Omental fat pad (tissue), 4 donors: ENCODE measurements around the gene DOK7. TPM values are rescaled to one million over a fixed set of nuclear protein-coding genes. Genes with fewer than 3 reads are reported as not detected.
A peak's percentile ranks its signal among the peaks of the same experiment; 100 is the strongest.
"Not testable (repeated sequence)": the region's sequence is repeated elsewhere in the genome, so short reads cannot be mapped to it uniquely, and the experiment has no call there.

ENCODE experiments used
- ATAC-seq: fragments of 150-250 bp; one replicate; pipeline ENCODE4 v1.9.1; 2016; ENCODE audit warnings: mild to moderate bottlenecking, moderate library complexity; ENCODE audit not compliant: low FRiP score
- DNase-seq: peaks from one replicate; pipeline ENCODE4 v3.0.0-alpha.2; 2019; ENCODE audit warnings: low spot score
- CTCF ChIP-seq, 3 donors: fragments of 450-650 bp; IDR thresholded peaks; one replicate each; pipeline ENCODE4 v1.5.1; 2016 to 2017; ENCODE audit warnings: antibody characterized with exemption in 3 of 3, mild to moderate bottlenecking in 3 of 3, moderate library complexity in 2 of 3
- total RNA-seq, 4 donors: library from RNA; depleted of rRNA; stranded (reverse); fragments of >200 nt; gene quantifications; one replicate each; pipeline ENCODE4 v1.1.0, GENCODE V29; 2016

The DOK7 gene
- total RNA-seq, 4 donors from 2014 or later = not detected

GRCh38 chr4:3458371-3458770 lies 4.7 kb upstream of the DOK7 start:
- no peak for TF ChIP-seq CTCF (IDR thresholded peaks at IDR 0.05)
- DNase-seq (no peak), ATAC-seq (no peak)

- not testable (repeated sequence) for DNase-seq
These were observed 4.0 kb upstream of the DOK7 start for GRCh38 chr4:3459156-3459555.

GRCh38 chr4:3460926-3461325 lies 2.2 kb upstream of the DOK7 start:
- no peak for DNase-seq
- no peak for ATAC-seq
- no peak for TF ChIP-seq CTCF (IDR thresholded peaks at IDR 0.05)

More at GRCh38 chr4:3459156-3459555, 4.0 kb upstream of the DOK7 start:
- not testable (repeated sequence) for ATAC-seq

- no peak for TF ChIP-seq CTCF (IDR thresholded peaks at IDR 0.05)
- ATAC-seq (peak; percentile 84), DNase-seq (no peak)
These were observed 1.4 kb upstream of the DOK7 start for GRCh38 chr4:3461515-3462291.

GRCh38 chr4:3462321-3462789 lies 751 bp upstream of the DOK7 start:
- ATAC-seq (no peak), DNase-seq (no peak)
- no peak for TF ChIP-seq CTCF (IDR thresholded peaks at IDR 0.05)

GRCh38 chr4:3463556-3464348 lies 646 bp downstream of the DOK7 start:
- DNase-seq (no peak), ATAC-seq (no peak)
- TF ChIP-seq CTCF (IDR thresholded peaks at IDR 0.05) = no peak

GRCh38 chr4:3464349-3464905 lies 1.3 kb downstream of the DOK7 start:
- no peak for ATAC-seq

More at GRCh38 chr4:3464349-3464905, 1.3 kb downstream of the DOK7 start:
- no peak for DNase-seq
- no peak for TF ChIP-seq CTCF (IDR thresholded peaks at IDR 0.05)
